GM19372 (cell line): ENCODE results near the gene CTNNA3.

ENCODE experiments used
- ATAC-seq: cut with Tn5 transposase; IDR thresholded peaks from one replicate; pipeline ENCODE4 v1.9.1; 2021; ENCODE audit warnings: mild to moderate bottlenecking, low read depth, moderate library complexity; ENCODE audit not compliant: unreplicated experiment

Gene CTNNA3

GRCh38 chr10:66102756-66103155, 1593.2 kb downstream of the CTNNA3 start:
- no peak for ATAC-seq

- no peak for ATAC-seq
Measured at GRCh38 chr10:66098595-66099480, 1597.2 kb downstream of the CTNNA3 start.

GRCh38 chr10:66095610-66096009, 1600.4 kb downstream of the CTNNA3 start:
- no peak for ATAC-seq

GRCh38 chr10:66085906-66086305, 1610.1 kb downstream of the CTNNA3 start:
- no peak for ATAC-seq

GRCh38 chr10:66071907-66072306, 1624.1 kb downstream of the CTNNA3 start:
- ATAC-seq = no peak

- ATAC-seq = no peak
Measured at GRCh38 chr10:66058594-66058993, 1637.4 kb downstream of the CTNNA3 start.

GRCh38 chr10:66049335-66049734, 1646.7 kb downstream of the CTNNA3 start:
- ATAC-seq = no peak

GRCh38 chr10:66045859-66046258, 1650.1 kb downstream of the CTNNA3 start:
- no peak for ATAC-seq

- ATAC-seq = no peak
Measured at GRCh38 chr10:66041771-66042170, 1654.2 kb downstream of the CTNNA3 start.

- no peak for ATAC-seq
Measured at GRCh38 chr10:66038623-66039022, 1657.4 kb downstream of the CTNNA3 start.

- ATAC-seq = no peak
Measured at GRCh38 chr10:66026321-66026720, 1669.7 kb downstream of the CTNNA3 start.

- ATAC-seq = no peak
Measured at GRCh38 chr10:66025186-66025585, 1670.8 kb downstream of the CTNNA3 start.

- ATAC-seq = no peak
Measured at GRCh38 chr10:66021423-66021822, 1674.6 kb downstream of the CTNNA3 start.

GRCh38 chr10:66008221-66008620, 1687.8 kb downstream of the CTNNA3 start:
- no peak for ATAC-seq

- ATAC-seq = no peak
Measured at GRCh38 chr10:66006411-66006810, 1689.6 kb downstream of the CTNNA3 start.

GRCh38 chr10:65993451-65993850, 1702.5 kb downstream of the CTNNA3 start:
- ATAC-seq = no peak

GRCh38 chr10:65968871-65969270, 1727.1 kb downstream of the CTNNA3 start:
- ATAC-seq = no peak

GRCh38 chr10:65968437-65968836, 1727.6 kb downstream of the CTNNA3 start:
- no peak for ATAC-seq

GRCh38 chr10:65964205-65964604, 1731.8 kb downstream of the CTNNA3 start:
- no peak for ATAC-seq

- ATAC-seq = no peak
Measured at GRCh38 chr10:65952086-65952485, 1743.9 kb downstream of the CTNNA3 start.

- no peak for ATAC-seq
Measured at GRCh38 chr10:65950075-65950474, 1745.9 kb downstream of the CTNNA3 start.

- no peak for ATAC-seq
Measured at GRCh38 chr10:65949526-65949925, 1746.5 kb downstream of the CTNNA3 start.
